IMR-90 (cell line): ENCODE data around the gene ARF1. TPM values are rescaled to one million over a fixed set of nuclear protein-coding genes. Genes with fewer than 3 reads are reported as not detected.

Source experiments
- ATAC-seq: fragments of 200-7000 bp; cut with Tn5 transposase; 2 replicates; pipeline ENCODE4 v1.9.1; 2020; ENCODE audit warnings: low read depth, mild to moderate bottlenecking, moderate library complexity
- BruUV-seq: library from RNA; stranded (reverse); fragments of 400-500 nt; replicated peaks from 2 replicates; lab custom pipeline; 2021; lab: Mats Ljungman, UMichigan
- CTCF ChIA-PET: fragments of 300-600 bp; formaldehyde crosslinking; extraction: SDS; loops from one replicate; lab custom pipeline; 2021; ENCODE audit warnings: antibody characterized with exemption; lab: Yijun Ruan, JAX
- POLR2A ChIA-PET: fragments of 300-600 bp; sonication (Branson Sonifier 250); formaldehyde crosslinking; loops from one replicate; lab custom pipeline; 2022; ENCODE audit warnings: antibody characterized with exemption; ENCODE audit not compliant: unreplicated experiment; lab: Charles Lee
- DNase-seq: peaks from one replicate; pipeline ENCODE4 v3.0.0; 2013
- H2AFZ ChIP-seq: replicated peaks from 2 replicates; pipeline ENCODE3; 2013; ENCODE audit warnings: low read length, mild to moderate bottlenecking; ENCODE audit not compliant: poor library complexity
- H2AK5ac ChIP-seq: 2 replicates; pipeline ENCODE4 v1.6.1; 2013; ENCODE audit warnings: low read depth, low read length, inconsistent platforms
- H2AK9ac ChIP-seq: replicated peaks from 2 replicates; pipeline ENCODE3; 2013; ENCODE audit warnings: mild to moderate bottlenecking, low read depth, low read length, moderate library complexity; ENCODE audit not compliant: poor library complexity
- H2BK120ac ChIP-seq: 2 replicates; pipeline ENCODE4 v1.6.1; 2013; ENCODE audit warnings: low read depth, low read length, inconsistent platforms
- H2BK15ac ChIP-seq: 3 replicates; pipeline ENCODE4 v1.6.1; 2013; ENCODE audit warnings: low read depth, low read length, inconsistent platforms
- H2BK20ac ChIP-seq: 2 replicates; pipeline ENCODE4 v1.6.1; 2013; ENCODE audit warnings: low read depth, mild to moderate bottlenecking, inconsistent platforms, low read length, moderate library complexity
- H2BK5ac ChIP-seq: 2 replicates; pipeline ENCODE4 v1.6.1; 2013; ENCODE audit warnings: mild to moderate bottlenecking, low read depth, low read length, inconsistent platforms; ENCODE audit not compliant: poor library complexity, severe bottlenecking
- H3K14ac ChIP-seq: replicated peaks from 2 replicates; pipeline ENCODE4 v1.6.1; 2013; ENCODE audit warnings: low read depth, low read length, inconsistent platforms
- H3K18ac ChIP-seq: 2 replicates; pipeline ENCODE4 v1.6.1; 2013; ENCODE audit warnings: low read depth, low read length, control low read depth
- H3K23ac ChIP-seq: 2 replicates; pipeline ENCODE4 v1.6.1; 2013; ENCODE audit warnings: low read depth, low read length, inconsistent platforms
- H3K27ac ChIP-seq: 2 replicates; pipeline ENCODE4 v1.5.1; 2013; ENCODE audit warnings: mild to moderate bottlenecking, control low read depth, low read length; ENCODE audit not compliant: insufficient read depth
- H3K27me3 ChIP-seq: 2 replicates; pipeline ENCODE4 v1.6.1; 2013; ENCODE audit warnings: low read length; ENCODE audit not compliant: control insufficient read depth, insufficient read depth
- H3K36me3 ChIP-seq: 2 replicates; pipeline ENCODE4 v1.6.1; 2013; ENCODE audit warnings: low read length, mixed read lengths; ENCODE audit not compliant: control insufficient read depth, insufficient read depth
- H3K4ac ChIP-seq: 2 replicates; pipeline ENCODE4 v1.6.1; 2013; ENCODE audit warnings: low read depth, low read length, inconsistent platforms
- H3K4me1 ChIP-seq: 2 replicates; pipeline ENCODE4 v1.6.1; 2013; ENCODE audit warnings: low read length, mixed read lengths; ENCODE audit not compliant: control insufficient read depth, insufficient read depth
- H3K4me2 ChIP-seq: 2 replicates; pipeline ENCODE4 v1.6.1; 2013; ENCODE audit warnings: low read depth, mild to moderate bottlenecking, control low read depth, low read length, moderate library complexity
- H3K4me3 ChIP-seq: 2 replicates; pipeline ENCODE4 v1.5.1; 2013; ENCODE audit warnings: low read depth, mild to moderate bottlenecking, control low read depth, low read length, moderate library complexity; ENCODE audit not compliant: insufficient read depth
- H3K56ac ChIP-seq: 2 replicates; pipeline ENCODE4 v1.6.1; 2013; ENCODE audit warnings: low read length, inconsistent platforms; ENCODE audit not compliant: insufficient read depth; ENCODE audit errors: extremely low read depth
- H3K79me1 ChIP-seq, 2 experiments: 2 replicates each; pipeline ENCODE4 v1.6.1; 2013; ENCODE audit warnings: low read length in 2 of 2, inconsistent platforms in 1 of 2, low read depth in 1 of 2
- H3K9ac ChIP-seq: 2 replicates; pipeline ENCODE4 v1.6.1; 2013; ENCODE audit warnings: low read depth, low read length, control low read depth
- H3K9me1 ChIP-seq: 2 replicates; pipeline ENCODE4 v1.6.1; 2013; ENCODE audit warnings: low read length, inconsistent platforms; ENCODE audit not compliant: insufficient read depth
- H3K9me3 ChIP-seq: 2 replicates; pipeline ENCODE4 v1.6.1; 2013; ENCODE audit warnings: low read length; ENCODE audit not compliant: control insufficient read depth, insufficient read depth
- H4K20me1 ChIP-seq: 2 replicates; pipeline ENCODE4 v1.6.1; 2013; ENCODE audit warnings: low read length, inconsistent platforms; ENCODE audit not compliant: insufficient read depth
- H4K5ac ChIP-seq: 2 replicates; pipeline ENCODE4 v1.6.1; 2013; ENCODE audit warnings: mild to moderate bottlenecking, low read depth, low read length, control low read depth
- H4K8ac ChIP-seq, 2 experiments: 2 replicates each; pipeline ENCODE4 v1.6.1; 2013; ENCODE audit warnings: low read depth in 2 of 2, low read length in 2 of 2, control low read depth in 1 of 2, inconsistent platforms in 1 of 2
- H4K91ac ChIP-seq: 2 replicates; pipeline ENCODE4 v1.6.1; 2013; ENCODE audit warnings: low read depth, low read length, inconsistent platforms; ENCODE audit not compliant: insufficient read depth
- BHLHE40 ChIP-seq: fragments of 150-350 bp; IDR thresholded peaks from 2 replicates; pipeline ENCODE4 v1.6.1; 2016; ENCODE audit warnings: mild to moderate bottlenecking, low read depth, low read length
- CTCF ChIP-seq: conservative IDR thresholded peaks from 2 replicates; pipeline ENCODE4 v1.5.1; 2012; ENCODE audit warnings: mild to moderate bottlenecking, low read depth, low read length, improper control_type of control experiment
- FOS ChIP-seq: fragments of 150-350 bp; IDR thresholded peaks from 2 replicates; pipeline ENCODE4 v1.6.1; 2016; ENCODE audit warnings: low read depth, low read length
- MAFK ChIP-seq: IDR thresholded peaks from 2 replicates; pipeline ENCODE4 v1.6.1; 2012; ENCODE audit warnings: low read depth, low read length, improper control_type of control experiment
- MXI1 ChIP-seq: IDR thresholded peaks from 2 replicates; pipeline ENCODE4 v1.6.1; 2012; ENCODE audit warnings: low read depth, mild to moderate bottlenecking, low read length, moderate library complexity, borderline replicate concordance
- POLR2A ChIP-seq: IDR thresholded peaks from 2 replicates; pipeline ENCODE4 v1.6.1; 2012; ENCODE audit warnings: mild to moderate bottlenecking, low read depth, low read length
- RAD21 ChIP-seq: IDR thresholded peaks from 2 replicates; pipeline ENCODE4 v1.6.1; 2012; ENCODE audit warnings: low read length, improper control_type of control experiment
- RCOR1 ChIP-seq: IDR thresholded peaks from 2 replicates; pipeline ENCODE4 v1.6.1; 2012; ENCODE audit warnings: mild to moderate bottlenecking, low read length, improper control_type of control experiment; ENCODE audit not compliant: insufficient replicate concordance
- RFX5 ChIP-seq: IDR thresholded peaks from 2 replicates; pipeline ENCODE4 v1.8.0; 2012; ENCODE audit warnings: low read depth, mild to moderate bottlenecking, low read length, moderate library complexity
- SMC3 ChIP-seq: fragments of 150-350 bp; IDR thresholded peaks from 2 replicates; pipeline ENCODE4 v1.6.1; 2016; ENCODE audit warnings: low read depth, mild to moderate bottlenecking, antibody characterized with exemption, low read length, moderate library complexity
- USF2 ChIP-seq: fragments of 150-350 bp; IDR thresholded peaks from 2 replicates; pipeline ENCODE4 v1.6.1; 2017; ENCODE audit warnings: mild to moderate bottlenecking, antibody characterized with exemption, low read length, low read depth
- WGBS, 2 experiments: methylation state at CpG; one replicate each; pipeline versions ENCODE4 v1.1.5 to v1.1.7; 2013; ENCODE audit warnings: missing lambda C conversion rate in 2 of 2; ENCODE audit not compliant: insufficient read length in 1 of 2; ENCODE audit errors: extremely low coverage in 2 of 2; 5-methylcytosine and 5-hydroxymethylcytosine counted together
- dilution Hi-C: fragments of 300-500 bp; cut with HindIII; formaldehyde crosslinking; loops from one replicate; pipeline ENCODE4 v1.14.3; 2018; ENCODE audit warnings: low sequenced_read_pairs; ENCODE audit not compliant: unreplicated experiment
- in situ Hi-C: fragments of 300-500 bp; cut with MboI; formaldehyde crosslinking; loops from 3 replicates; pipeline ENCODE4 v1.14.3; 2019; ENCODE audit warnings: low sequenced_read_pairs, inconsistent platforms, mixed read lengths
- intact Hi-C: fragments of 100-400 bp; cut with micrococcal nuclease; formaldehyde crosslinking; loops from 2 replicates; pipeline ENCODE4 v1.10.0; 2022
- polyA plus RNA-seq, 3 experiments: library from polyadenylated mRNA; depleted of rRNA; stranded (reverse); fragments of >200 nt; gene quantifications; 2 replicates each; pipeline ENCODE4 v1.2.3, GENCODE V29; 2012; ENCODE audit warnings: low replicate concordance in 1 of 3
- total RNA-seq: library from RNA; depleted of rRNA; stranded (reverse); fragments of >200 nt; gene quantifications from 2 replicates; pipeline ENCODE4 v1.2.3, GENCODE V29; 2012

ARF1 gene
- total and polyA plus RNA-seq, 2 of the 4 experiments (the other 2 are of a cell fraction) = 330 to 1,100 TPM

- no peak overlapping the region for H4K5ac ChIP-seq
- BruUV-seq = no TSS peak
- no peaks in the 10 kb centered on the region for H3K36me3 ChIP-seq
- no peaks in the 10 kb centered on the region for H3K79me1 ChIP-seq
- in situ Hi-C loops = no loop called here
- H3K18ac ChIP-seq = no peak overlapping the region
- no peak for ATAC-seq
- peaks cover 55% of the 10 kb centered on the region for H3K27me3 ChIP-seq
- peaks cover 6% of the 10 kb centered on the region; the same call in 1 of the 2 replicates for H3K9me3 ChIP-seq
- ChIA-PET POLR2A (no interaction called here), CTCF (no interaction called here)
- no peak overlapping the region for H4K8ac ChIP-seq
- H3K4me2 ChIP-seq = no peak overlapping the region
- peaks cover 2% of the 10 kb centered on the region; the same call in 1 of the 2 replicates for H3K4me1 ChIP-seq
- no peak overlapping the region for H3K27ac ChIP-seq
- DNase-seq = no peak
- no peak overlapping the region for H2AK9ac ChIP-seq
- intact Hi-C loops = no loop called here
- no peak overlapping the region for H2BK120ac ChIP-seq
- H2BK15ac ChIP-seq = no peak overlapping the region
- no peak for TF ChIP-seq RFX5
- TF ChIP-seq USF2 = no peak
- TF ChIP-seq CTCF = no peak
- TF ChIP-seq BHLHE40 = no peak
- TF ChIP-seq RAD21 = no peak
- no peak for TF ChIP-seq MAFK
- no peak for TF ChIP-seq SMC3
- no peak for TF ChIP-seq MXI1
- TF ChIP-seq POLR2A = no peak
- no peak for TF ChIP-seq FOS
- no peak for TF ChIP-seq RCOR1
- H4K20me1 ChIP-seq = no peaks in the 10 kb centered on the region
- no peak overlapping the region for H4K91ac ChIP-seq
- no peak overlapping the region for H3K56ac ChIP-seq
- no peak overlapping the region for H3K14ac ChIP-seq
- H2AFZ ChIP-seq = no peak overlapping the region
- no peak overlapping the region for H2BK20ac ChIP-seq
- no peak overlapping the region for H3K23ac ChIP-seq
- no peak overlapping the region for H3K9ac ChIP-seq
- H3K4me3 ChIP-seq = no peak overlapping the region
- H3K9me1 ChIP-seq = no peaks in the 10 kb centered on the region
- 73% methylated on average over 9 of the region's 15 CpGs; no CpG with 5 or more reads in 1 of the 2 experiments for WGBS, 2 experiments
- H2AK5ac ChIP-seq = no peak overlapping the region
- no peak overlapping the region for H3K4ac ChIP-seq
- no peak overlapping the region for H2BK5ac ChIP-seq
- dilution Hi-C loops = no loop called here
Observed at GRCh38 chr1:228063251-228064191, 19.0 kb upstream of the ARF1 start.
